T47D (cell line): ENCODE results near the gene TRIM44.

Source experiments
- DNase-seq, 2 experiments: peaks; one replicate each; pipeline versions ENCODE4 v3.0.0 to v3.0.0-alpha.2; 2011 to 2012; ENCODE audit warnings: low read depth in 1 of 2, low spot score in 1 of 2
- JUND ChIP-seq: IDR thresholded peaks from 2 replicates; pipeline ENCODE4 v1.6.1; 2012; ENCODE audit warnings: low read depth
- in situ Hi-C: cut with HindIII; loops from 2 replicates; pipeline ENCODE4 v1.10.0; 2016; ENCODE audit warnings: low sequenced_read_pairs, low pct_unique_long_range_greater_than_20kb

The TRIM44 gene, protein sequence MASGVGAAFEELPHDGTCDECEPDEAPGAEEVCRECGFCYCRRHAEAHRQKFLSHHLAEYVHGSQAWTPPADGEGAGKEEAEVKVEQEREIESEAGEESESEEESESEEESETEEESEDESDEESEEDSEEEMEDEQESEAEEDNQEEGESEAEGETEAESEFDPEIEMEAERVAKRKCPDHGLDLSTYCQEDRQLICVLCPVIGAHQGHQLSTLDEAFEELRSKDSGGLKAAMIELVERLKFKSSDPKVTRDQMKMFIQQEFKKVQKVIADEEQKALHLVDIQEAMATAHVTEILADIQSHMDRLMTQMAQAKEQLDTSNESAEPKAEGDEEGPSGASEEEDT

DNA sequence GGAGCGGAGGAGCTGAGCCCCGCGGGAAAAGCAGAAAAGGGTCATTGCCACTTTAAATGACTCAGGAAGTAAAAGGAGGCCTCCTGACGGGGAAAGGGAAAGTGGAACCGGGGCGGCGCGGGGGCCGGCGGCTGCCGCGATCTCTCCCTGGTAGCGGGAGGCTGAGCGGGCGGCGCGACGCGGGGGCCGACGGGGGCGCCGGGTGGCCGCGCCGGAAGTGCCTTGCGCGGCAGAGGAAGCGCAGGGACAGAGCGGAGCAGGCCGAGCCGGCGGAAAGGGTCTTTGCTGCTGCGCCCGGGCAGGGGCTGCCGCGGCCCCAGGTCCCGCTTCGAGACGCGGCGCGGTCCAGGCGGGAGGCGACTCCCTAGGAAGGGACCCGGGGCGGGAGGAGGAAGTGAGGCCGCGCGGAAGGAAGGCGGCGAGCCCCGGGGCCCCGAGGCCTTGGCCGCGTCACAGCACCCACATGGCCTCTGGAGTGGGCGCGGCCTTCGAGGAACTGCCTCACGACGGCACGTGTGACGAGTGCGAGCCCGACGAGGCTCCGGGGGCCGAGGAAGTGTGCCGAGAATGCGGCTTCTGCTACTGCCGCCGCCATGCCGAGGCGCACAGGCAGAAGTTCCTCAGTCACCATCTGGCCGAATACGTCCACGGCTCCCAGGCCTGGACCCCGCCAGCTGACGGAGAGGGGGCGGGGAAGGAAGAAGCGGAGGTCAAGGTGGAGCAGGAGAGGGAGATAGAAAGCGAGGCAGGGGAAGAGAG lies at the start of gene TRIM44:
Gene TRIM44, plus strand, starts transcription at position 127 of the 759 bp plus-strand sequence. Its CDS starts 337 bp downstream, at position 464.
- peak; percentile 93 to 94 for DNase-seq
- no peak for TF ChIP-seq JUND
- in situ Hi-C loops, result no loop called here

DNA sequence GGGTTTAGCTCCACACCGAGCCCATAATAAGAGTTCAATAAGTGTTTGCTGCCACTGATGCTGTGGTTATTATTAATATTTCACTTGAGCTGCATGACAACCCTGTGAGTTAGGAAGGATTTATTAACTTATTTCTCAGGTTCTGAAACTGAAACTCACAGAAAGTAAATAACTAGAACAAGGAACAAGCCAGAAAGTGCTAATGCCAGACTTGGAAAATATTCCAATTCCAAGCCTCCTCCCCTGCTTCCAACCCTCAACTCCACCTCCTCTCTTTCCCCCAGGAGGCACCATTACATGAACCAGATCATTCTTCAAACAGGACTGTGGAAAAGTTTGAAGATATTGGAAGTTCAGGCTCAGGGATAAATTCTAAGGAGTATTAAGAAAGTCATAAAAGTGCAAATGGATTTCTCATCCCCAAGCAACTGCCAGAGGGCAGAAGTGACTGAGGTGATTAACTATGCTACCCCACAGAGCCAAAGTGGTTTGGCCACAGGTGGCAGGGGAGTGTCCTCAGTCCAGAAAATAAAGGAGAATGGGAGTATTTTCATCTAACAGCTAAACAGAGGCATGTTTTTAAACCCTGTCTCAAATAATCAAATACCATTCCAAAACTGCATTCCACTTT lies 47.5 kb upstream of the TRIM44 start:
- DNase-seq, result peak in 1 of 2 experiments; percentile 62
- in situ Hi-C loops, result no loop called here
- no peak for TF ChIP-seq JUND

DNA sequence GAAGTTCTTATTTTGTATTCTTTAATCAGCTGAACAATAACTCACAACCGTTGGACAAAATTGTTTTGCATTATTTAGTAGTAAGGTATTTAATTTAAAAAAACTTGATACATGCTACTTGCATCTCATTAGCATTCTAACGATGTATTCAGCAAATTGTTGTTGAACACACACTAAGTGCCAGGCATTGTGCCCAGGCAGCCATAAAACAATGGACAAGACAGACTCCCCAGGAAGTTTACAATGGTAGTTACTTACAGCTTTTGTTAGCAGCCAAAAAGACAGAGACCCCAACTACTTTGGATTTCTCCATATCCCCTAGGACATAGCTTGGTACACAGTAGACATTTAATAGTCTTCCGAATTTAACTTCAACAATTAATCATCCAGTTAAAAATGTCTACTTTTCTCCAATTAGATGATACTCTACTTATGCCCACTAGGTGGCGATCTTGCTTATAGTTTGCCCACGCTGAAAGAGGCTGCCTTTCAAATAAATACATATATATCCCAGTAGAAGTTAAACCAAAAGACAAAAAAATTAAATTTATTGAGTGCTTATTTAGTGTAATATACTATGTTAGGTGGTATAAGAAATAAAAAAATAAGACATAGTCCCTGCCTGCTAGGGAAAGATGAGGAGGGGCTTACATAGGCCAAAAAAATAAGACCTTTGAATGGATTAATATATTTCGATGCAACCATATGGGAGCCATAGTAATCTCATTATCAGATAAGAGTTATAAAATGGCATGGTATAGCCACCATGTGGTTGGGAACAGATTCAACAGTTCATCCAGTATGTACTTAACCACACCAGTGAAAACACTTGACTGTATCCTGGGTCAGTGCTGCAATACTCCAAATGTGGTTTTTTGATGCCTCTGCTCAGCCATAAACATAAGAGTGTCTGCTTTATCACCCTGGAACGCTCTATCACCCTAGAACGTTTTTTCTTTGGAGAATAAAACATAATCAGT lies 46.4 kb upstream of the TRIM44 start:
- no peak for TF ChIP-seq JUND
- in situ Hi-C loops, result no loop called here
- DNase-seq, result peak; percentile 56 to 69

DNA sequence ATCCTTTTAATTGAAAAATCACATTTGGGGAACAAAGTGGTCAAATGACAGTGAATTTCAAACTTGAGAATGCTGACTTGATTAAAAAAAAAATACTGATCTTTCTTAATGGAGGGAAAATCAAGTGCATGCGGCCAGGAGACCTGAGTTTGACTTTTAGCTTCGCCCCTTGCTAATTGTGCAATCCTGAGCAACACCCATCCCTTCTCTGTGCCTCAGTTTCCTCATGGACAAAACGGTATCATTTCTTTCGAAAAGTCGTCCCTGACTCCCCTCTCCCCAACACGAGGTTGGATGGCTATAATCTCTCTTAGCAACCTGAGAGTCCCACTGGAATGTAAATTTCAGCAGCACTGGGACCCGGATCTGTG lies 45.3 kb upstream of the TRIM44 start:
- DNase-seq, result no peak
- in situ Hi-C loops, result no loop called here
- TF ChIP-seq JUND, result no peak

DNA sequence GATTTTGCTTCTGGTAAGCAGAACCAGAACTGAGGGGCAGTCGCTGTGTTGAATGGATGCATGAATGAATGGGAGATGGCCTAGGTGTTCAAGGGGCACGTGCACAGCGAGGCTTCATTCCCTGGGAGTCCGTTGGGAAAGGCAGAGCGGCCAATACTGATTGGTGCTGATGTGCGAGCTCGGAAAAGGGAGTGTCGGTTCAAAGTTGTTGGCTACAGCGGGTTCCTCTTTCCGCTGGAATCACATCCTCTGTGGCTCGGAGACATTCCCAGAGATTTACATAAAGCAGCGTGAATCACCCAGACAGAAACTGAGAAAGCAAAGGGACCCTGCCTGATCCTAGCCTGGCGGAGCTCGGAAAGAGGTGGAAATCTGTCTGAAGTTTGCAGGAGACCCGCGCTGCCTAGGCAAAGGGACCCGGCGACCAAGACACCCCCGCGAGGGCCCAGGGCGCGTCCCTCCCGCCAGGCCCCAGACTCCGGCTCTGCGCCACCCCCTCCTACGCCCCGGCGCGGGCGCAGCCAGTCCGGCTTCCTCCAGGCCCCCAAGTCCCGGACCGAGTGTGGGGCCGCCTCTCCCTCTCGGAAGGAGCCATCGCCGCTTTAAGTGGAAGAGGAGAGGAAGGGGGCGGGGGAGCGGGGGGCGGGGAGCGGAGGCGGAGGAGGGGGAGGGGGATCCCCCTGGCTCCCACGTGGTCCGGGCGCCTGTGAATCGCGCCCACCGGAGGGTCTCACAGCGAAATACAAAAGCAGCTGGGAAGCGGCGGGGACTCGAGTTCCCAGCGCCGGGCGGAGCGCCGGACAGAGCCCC lies 44.7 kb upstream of the TRIM44 start, which contains the start of gene FJX1:
Gene FJX1, plus strand, starts transcription at position 774 of the 810 bp plus-strand sequence. CDS start 177 bp downstream, outside the sequence.
- TF ChIP-seq JUND, result no peak
- in situ Hi-C loops, result no loop called here
- peak; percentile 89 for DNase-seq

DNA sequence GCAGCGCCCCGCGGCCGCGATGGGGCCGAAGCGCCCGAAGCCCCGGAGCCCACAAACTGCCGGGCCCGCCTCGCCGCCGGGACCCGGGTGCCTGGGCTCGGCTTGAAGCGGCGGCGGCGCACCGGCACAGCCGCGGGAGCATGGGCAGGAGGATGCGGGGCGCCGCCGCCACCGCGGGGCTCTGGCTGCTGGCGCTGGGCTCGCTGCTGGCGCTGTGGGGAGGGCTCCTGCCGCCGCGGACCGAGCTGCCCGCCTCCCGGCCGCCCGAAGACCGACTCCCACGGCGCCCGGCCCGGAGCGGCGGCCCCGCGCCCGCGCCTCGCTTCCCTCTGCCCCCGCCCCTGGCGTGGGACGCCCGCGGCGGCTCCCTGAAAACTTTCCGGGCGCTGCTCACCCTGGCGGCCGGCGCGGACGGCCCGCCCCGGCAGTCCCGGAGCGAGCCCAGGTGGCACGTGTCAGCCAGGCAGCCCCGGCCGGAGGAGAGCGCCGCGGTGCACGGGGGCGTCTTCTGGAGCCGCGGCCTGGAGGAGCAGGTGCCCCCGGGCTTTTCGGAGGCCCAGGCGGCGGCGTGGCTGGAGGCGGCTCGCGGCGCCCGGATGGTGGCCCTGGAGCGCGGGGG lies 44.0 kb upstream of the TRIM44 start:
- no peak for TF ChIP-seq JUND
- peak; percentile 59 to 74 for DNase-seq
- in situ Hi-C loops, result no loop called here

DNA sequence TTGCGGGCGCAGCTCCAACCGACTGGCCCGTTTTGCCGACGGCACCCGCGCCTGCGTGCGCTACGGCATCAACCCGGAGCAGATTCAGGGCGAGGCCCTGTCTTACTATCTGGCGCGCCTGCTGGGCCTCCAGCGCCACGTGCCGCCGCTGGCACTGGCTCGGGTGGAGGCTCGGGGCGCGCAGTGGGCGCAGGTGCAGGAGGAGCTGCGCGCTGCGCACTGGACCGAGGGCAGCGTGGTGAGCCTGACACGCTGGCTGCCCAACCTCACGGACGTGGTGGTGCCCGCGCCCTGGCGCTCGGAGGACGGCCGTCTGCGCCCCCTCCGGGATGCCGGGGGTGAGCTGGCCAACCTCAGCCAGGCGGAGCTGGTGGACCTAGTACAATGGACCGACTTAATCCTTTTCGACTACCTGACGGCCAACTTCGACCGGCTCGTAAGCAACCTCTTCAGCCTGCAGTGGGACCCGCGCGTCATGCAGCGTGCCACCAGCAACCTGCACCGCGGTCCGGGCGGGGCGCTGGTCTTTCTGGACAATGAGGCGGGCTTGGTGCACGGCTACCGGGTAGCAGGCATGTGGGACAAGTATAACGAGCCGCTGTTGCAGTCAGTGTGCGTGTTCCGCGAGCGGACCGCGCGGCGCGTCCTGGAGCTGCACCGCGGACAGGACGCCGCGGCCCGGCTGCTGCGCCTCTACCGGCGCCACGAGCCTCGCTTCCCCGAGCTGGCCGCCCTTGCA lies 43.3 kb upstream of the TRIM44 start:
- in situ Hi-C loops, result no loop called here
- no peak for TF ChIP-seq JUND
- peak; percentile 52 to 79 for DNase-seq

DNA sequence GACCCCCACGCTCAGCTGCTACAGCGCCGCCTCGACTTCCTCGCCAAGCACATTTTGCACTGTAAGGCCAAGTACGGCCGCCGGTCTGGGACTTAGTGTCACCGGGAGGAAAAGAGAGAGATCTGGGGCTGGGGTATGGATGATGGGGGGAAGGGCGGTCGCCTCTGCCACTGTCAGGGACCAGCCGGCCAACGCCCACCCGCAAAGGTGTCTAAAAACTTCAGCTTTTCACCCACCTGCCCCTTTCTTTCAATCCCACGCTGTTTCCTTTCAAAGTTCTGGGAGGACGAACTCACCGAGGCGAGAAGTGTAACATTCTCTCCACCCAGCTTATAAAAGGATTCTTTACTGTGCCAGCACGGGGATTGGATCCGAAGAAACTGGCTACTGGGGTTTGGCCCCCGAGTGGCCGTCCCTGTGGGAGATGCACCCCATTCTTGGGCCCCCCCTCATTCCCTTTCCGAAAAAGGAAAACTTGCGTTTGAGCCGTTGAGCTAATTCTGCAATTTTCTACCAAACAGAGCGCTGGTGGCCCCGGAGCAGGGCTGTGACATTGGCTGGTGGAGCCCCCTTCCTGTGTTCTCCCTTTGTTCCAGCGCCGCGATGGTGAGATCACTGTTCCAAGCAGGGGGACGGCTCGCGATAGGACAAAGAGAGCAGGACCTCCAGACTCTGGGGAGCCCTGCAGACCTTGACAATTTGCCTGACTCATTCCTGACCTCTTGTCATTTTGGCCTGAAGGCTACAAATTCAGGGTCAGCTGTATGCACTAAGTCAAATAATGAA lies 42.5 kb upstream of the TRIM44 start:
- peak; percentile 39 to 51 for DNase-seq
- no peak for TF ChIP-seq JUND
- in situ Hi-C loops, result no loop called here

DNA sequence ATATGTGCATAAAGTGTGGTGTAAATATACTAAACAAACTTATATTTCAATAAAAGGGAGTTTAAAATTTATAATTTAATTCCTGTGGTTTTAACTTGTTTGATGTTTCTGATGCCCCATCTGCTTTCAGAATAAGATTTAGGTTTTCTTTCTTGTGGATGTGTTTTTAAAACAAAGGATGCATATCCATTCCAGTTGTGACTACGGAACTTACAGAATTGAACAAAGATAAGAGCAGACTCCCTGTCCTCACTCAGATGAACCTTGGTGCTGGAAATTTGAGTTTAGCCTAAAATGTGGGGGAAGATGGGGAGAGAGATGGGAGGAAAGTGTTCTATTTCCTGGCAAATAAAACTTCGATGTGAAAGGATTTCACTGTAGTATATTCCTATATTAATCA lies 41.8 kb upstream of the TRIM44 start:
- no peak for DNase-seq
- in situ Hi-C loops, result no loop called here
- TF ChIP-seq JUND, result no peak

DNA sequence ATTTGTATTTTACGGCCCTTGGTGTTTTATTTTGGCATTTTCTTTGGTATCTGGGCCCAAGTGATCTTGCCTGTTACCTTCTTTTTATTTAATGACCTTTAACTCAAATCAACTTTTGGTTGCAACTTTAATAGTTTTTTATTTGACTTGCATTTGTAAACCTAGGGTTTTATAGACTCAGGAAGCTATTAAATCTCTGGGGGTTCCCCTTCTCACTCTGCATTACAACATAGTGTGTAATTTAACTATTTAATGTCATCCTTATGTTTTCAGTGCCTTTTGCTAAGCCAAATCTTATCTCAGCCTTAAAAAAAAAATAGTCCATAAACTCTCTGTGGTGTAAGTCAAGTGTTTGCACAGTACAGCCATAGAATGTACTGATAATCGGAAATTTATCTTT lies 41.0 kb upstream of the TRIM44 start:
- DNase-seq, result no peak
- in situ Hi-C loops, result no loop called here
- TF ChIP-seq JUND, result no peak
